Measurements from ENCODE around the gene CIC.
A peak's percentile ranks its signal among the peaks of the same experiment; 100 is the strongest.

Gene CIC

DNA sequence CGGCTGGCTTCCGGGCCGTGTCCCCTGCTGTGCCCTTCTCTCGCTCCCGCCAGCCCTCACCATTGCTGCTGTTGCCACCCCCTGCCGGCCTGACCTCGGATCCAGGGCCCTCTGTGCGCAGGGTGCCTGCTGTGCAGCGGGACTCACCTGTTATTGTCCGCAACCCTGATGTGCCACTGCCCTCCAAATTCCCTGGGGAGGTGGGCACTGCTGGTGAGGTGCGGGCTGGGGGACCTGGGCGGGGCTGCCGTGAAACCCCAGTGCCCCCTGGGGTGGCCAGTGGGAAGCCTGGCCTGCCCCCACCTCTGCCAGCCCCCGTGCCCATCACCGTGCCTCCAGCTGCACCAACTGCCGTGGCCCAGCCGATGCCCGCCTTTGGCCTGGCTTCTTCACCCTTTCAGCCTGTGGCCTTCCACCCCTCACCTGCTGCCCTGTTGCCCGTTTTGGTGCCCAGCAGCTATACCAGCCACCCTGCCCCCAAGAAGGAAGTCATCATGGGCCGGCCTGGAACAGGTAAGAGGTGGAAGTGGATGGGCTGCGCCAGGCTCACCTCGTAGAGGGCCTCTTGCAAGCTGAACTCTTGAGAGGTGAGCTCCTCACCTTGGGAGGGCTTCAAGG lies 5.1 kb downstream of the CIC start:
- Histone ChIP-seq H3K36me3 (ENCODE audit: control insufficient read depth in 1 of 2, insufficient read depth in 2 of 2, low read length in 2 of 2) (peaks cover 6 to 43% of the 10 kb centered on the region in 2 donors), H3K4me1 (ENCODE audit: control insufficient read depth in 1 of 2, insufficient read depth in 2 of 2, low read length in 2 of 2) (peaks cover 31 to 64% of the 10 kb centered on the region in 2 donors), H3K27me3 (ENCODE audit: low read depth, low read length) (no peaks in the 10 kb centered on the region), H3K9me3 (ENCODE audit: control insufficient read depth in 1 of 2, low read length in 2 of 2) (no peaks in the 10 kb centered on the region), H3K4me3 (ENCODE audit: low read depth in 1 of 2, low read length in 2 of 2) (no peak overlapping the region), H3K27ac (ENCODE audit: low read length) (no peak overlapping the region)

DNA sequence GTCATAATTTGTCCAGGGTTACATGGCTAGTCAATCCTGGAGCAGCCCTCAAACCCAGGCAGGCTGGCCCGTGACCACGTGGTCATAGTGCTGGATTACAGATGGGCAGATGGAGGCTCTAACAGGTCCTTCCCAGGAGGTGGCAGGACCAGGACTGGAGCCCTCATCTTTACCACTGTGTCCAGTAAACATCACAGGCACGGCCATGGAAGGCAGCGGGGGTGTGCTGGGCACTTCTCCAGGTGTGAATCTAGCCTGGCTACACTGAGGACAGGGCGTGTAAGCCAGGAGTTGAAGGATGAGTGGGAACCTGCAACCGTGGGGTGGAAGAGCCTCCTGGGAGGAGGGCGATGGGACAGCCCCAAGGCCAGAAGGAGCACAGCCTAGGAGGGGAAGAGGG lies 6.1 kb downstream of the CIC start:
- H3K4me3 ChIP-seq (ENCODE audit: low read depth in 1 of 2, low read length in 2 of 2): no peak overlapping the region
- peaks cover 31 to 65% of the 10 kb centered on the region in 2 donors for H3K4me1 ChIP-seq (ENCODE audit: control insufficient read depth in 1 of 2, insufficient read depth in 2 of 2, low read length in 2 of 2)
- H3K36me3 ChIP-seq (ENCODE audit: control insufficient read depth in 1 of 2, insufficient read depth in 2 of 2, low read length in 2 of 2): peaks cover 6 to 35% of the 10 kb centered on the region in 2 donors
- H3K9me3 ChIP-seq (ENCODE audit: control insufficient read depth in 1 of 2, low read length in 2 of 2): no peaks in the 10 kb centered on the region
- H3K27ac ChIP-seq (ENCODE audit: low read length): no peak overlapping the region
- no peaks in the 10 kb centered on the region for H3K27me3 ChIP-seq (ENCODE audit: low read depth, low read length)

DNA sequence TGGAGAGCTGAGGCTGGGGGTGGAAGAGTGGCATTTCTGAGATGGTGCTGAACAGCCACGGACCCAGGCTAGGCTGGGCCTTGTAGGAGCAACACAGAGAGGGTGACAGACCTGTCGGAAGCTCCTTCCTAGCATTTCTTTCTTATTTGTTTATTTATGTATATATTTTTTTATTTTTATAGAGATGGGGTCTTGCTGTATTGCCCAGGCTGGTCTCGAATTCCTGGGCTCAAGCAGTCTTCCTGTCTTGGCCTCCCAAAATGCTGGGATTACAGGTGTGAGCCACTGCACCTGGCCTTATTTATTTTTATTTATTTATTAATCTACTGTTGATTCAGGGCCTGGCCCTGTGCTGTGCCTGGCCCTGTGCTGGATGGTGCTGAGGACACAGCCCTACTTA lies 6.5 kb downstream of the CIC start:
- Histone ChIP-seq H3K27ac (ENCODE audit: low read length) (no peak overlapping the region), H3K27me3 (ENCODE audit: low read depth, low read length) (no peaks in the 10 kb centered on the region), H3K4me1 (ENCODE audit: control insufficient read depth in 1 of 2, insufficient read depth in 2 of 2, low read length in 2 of 2) (peaks cover 30 to 61% of the 10 kb centered on the region in 2 donors), H3K9me3 (ENCODE audit: control insufficient read depth in 1 of 2, low read length in 2 of 2) (no peaks in the 10 kb centered on the region), H3K4me3 (ENCODE audit: low read depth in 1 of 2, low read length in 2 of 2) (no peak overlapping the region), H3K36me3 (ENCODE audit: control insufficient read depth in 1 of 2, insufficient read depth in 2 of 2, low read length in 2 of 2) (peaks cover 6 to 31% of the 10 kb centered on the region in 2 donors)

DNA sequence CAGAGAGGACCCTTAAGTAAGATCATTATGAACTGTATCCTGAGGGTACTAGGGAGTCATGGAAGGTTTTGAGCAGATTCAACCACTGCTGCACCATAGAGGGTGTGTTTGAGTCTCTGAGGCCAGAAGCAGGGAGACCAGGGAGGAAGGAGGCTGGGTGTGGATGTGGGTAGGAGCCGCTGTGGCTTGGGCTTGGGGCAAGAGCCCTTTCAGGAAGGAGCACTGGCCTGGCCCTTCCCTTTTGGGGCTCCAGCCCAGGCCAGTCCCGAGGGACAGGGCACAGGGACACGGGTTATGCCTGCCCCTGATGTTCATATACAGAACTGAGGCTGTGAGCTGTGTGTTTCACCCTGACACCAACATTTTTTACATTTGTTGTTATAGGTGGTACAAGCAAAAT lies 7.2 kb downstream of the CIC start:
- peaks cover 28 to 56% of the 10 kb centered on the region in 2 donors for H3K4me1 ChIP-seq (ENCODE audit: control insufficient read depth in 1 of 2, insufficient read depth in 2 of 2, low read length in 2 of 2)
- no peak overlapping the region for H3K4me3 ChIP-seq (ENCODE audit: low read depth in 1 of 2, low read length in 2 of 2)
- H3K9me3 ChIP-seq (ENCODE audit: control insufficient read depth in 1 of 2, low read length in 2 of 2): no peaks in the 10 kb centered on the region
- H3K27ac ChIP-seq (ENCODE audit: low read length): peak overlapping the region; percentile 56
- H3K27me3 ChIP-seq (ENCODE audit: low read depth, low read length): no peaks in the 10 kb centered on the region
- H3K36me3 ChIP-seq (ENCODE audit: control insufficient read depth in 1 of 2, insufficient read depth in 2 of 2, low read length in 2 of 2): peaks cover 6 to 34% of the 10 kb centered on the region in 2 donors

DNA sequence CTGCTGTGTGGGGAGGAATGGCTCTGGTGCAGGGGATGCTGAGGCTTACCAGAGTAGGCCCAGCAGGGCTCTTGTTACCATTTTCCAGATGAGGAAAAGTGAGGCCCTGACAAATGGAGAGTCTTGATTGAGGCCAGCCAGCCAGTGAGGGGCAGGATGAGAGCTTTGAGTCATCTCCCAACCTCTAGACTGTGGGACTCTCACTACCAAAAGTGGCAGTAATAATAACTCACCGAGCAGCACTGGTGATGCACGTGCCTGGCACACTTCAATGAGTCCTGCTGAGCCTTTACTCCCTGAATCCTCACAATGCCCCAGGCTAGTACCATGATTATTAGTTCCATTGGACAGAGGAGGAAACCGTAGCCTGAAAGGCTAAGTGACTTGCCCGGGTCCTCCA lies 7.8 kb downstream of the CIC start:
- H3K27ac ChIP-seq (ENCODE audit: low read length): peak overlapping the region; percentile 56
- peaks cover 6 to 36% of the 10 kb centered on the region in 2 donors for H3K36me3 ChIP-seq (ENCODE audit: control insufficient read depth in 1 of 2, insufficient read depth in 2 of 2, low read length in 2 of 2)
- H3K4me3 ChIP-seq (ENCODE audit: low read depth in 1 of 2, low read length in 2 of 2): no peak overlapping the region
- H3K27me3 ChIP-seq (ENCODE audit: low read depth, low read length): no peaks in the 10 kb centered on the region
- peaks cover 32 to 58% of the 10 kb centered on the region in 2 donors for H3K4me1 ChIP-seq (ENCODE audit: control insufficient read depth in 1 of 2, insufficient read depth in 2 of 2, low read length in 2 of 2)
- no peaks in the 10 kb centered on the region for H3K9me3 ChIP-seq (ENCODE audit: control insufficient read depth in 1 of 2, low read length in 2 of 2)

DNA sequence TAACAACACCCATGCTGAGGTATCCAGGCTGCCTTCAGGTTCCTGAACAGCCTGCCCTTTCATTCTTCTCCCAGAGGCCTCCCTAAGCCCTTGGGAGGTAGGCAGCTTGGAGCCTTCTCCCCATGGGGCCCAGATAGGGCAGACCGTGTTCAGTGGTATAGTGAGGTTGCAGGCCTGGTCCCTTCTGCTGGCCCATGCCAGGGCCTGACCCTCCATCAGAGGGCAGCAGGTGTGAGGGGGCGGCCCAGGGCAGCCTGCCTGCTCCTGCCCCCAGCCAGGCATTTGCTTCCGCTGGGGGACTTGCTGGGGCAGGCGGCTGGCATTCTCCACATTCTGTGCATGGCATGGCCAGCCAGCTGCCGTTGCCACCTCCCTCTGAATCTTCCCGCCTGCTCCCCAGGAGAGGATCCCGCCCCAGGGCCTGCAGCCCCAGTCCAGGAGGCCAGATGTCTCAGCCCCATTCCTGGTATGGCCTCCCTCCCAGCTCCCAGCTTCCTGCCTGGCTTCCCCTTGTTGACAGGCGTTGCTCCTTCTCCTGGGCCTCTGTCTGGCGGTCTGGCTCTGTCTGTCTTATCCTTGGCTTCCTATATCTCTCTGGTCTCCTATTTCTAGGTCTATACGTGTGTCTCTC lies 8.9 kb downstream of the CIC start:
- peaks cover 37 to 65% of the 10 kb centered on the region in 2 donors for H3K4me1 ChIP-seq (ENCODE audit: control insufficient read depth in 1 of 2, insufficient read depth in 2 of 2, low read length in 2 of 2)
- H3K4me3 ChIP-seq (ENCODE audit: low read depth in 1 of 2, low read length in 2 of 2): peak overlapping the region in 1 of 2 donors; percentile 34
- H3K27me3 ChIP-seq (ENCODE audit: low read depth, low read length): no peaks in the 10 kb centered on the region
- H3K36me3 ChIP-seq (ENCODE audit: control insufficient read depth in 1 of 2, insufficient read depth in 2 of 2, low read length in 2 of 2): peaks cover 6 to 29% of the 10 kb centered on the region in 2 donors
- peak overlapping the region; percentile 63 for H3K27ac ChIP-seq (ENCODE audit: low read length)
- no peaks in the 10 kb centered on the region for H3K9me3 ChIP-seq (ENCODE audit: control insufficient read depth in 1 of 2, low read length in 2 of 2)

DNA sequence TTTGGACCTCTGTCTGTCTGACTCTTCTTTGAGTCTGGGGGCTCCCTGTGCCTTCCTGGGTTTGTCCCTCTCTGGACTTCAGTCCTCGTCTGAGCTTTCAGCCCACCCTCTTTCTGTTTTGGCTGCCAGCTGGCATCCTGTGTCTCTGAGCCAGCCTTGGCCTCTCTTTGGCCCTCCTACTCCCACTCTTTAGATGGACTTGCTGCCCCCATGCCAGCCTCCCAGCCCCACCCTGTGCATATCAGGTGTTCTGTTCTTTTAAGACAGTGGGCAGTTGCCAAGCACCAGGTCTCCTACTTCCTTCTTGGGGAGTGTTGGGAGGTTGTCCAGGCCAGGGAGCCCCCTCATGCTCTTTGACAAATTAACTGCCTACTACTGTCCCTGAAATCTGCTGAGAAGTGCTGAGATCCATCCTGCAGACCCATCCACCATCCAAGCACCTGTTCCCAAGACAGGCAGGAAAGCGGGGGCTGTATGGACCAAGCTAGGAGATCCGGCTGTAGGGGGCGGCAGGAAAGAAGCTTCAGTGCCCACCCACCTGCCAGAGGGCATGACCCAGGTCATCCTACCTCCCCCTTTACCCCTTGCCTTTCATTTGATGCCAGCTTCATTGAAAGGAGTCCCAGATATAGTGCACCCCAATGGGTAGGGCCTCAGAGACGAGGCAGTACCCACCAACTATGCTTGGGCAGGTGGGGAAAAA lies 9.6 kb downstream of the CIC start:
- peak overlapping the region in 1 of 2 donors; percentile 91 for H3K4me3 ChIP-seq (ENCODE audit: low read depth in 1 of 2, low read length in 2 of 2)
- H3K27me3 ChIP-seq (ENCODE audit: low read depth, low read length): no peaks in the 10 kb centered on the region
- peaks cover 42 to 72% of the 10 kb centered on the region in 2 donors for H3K4me1 ChIP-seq (ENCODE audit: control insufficient read depth in 1 of 2, insufficient read depth in 2 of 2, low read length in 2 of 2)
- H3K36me3 ChIP-seq (ENCODE audit: control insufficient read depth in 1 of 2, insufficient read depth in 2 of 2, low read length in 2 of 2): peaks cover 6 to 22% of the 10 kb centered on the region in 2 donors
- H3K27ac ChIP-seq (ENCODE audit: low read length): peak overlapping the region; percentile 63
- H3K9me3 ChIP-seq (ENCODE audit: control insufficient read depth in 1 of 2, low read length in 2 of 2): no peaks in the 10 kb centered on the region

DNA sequence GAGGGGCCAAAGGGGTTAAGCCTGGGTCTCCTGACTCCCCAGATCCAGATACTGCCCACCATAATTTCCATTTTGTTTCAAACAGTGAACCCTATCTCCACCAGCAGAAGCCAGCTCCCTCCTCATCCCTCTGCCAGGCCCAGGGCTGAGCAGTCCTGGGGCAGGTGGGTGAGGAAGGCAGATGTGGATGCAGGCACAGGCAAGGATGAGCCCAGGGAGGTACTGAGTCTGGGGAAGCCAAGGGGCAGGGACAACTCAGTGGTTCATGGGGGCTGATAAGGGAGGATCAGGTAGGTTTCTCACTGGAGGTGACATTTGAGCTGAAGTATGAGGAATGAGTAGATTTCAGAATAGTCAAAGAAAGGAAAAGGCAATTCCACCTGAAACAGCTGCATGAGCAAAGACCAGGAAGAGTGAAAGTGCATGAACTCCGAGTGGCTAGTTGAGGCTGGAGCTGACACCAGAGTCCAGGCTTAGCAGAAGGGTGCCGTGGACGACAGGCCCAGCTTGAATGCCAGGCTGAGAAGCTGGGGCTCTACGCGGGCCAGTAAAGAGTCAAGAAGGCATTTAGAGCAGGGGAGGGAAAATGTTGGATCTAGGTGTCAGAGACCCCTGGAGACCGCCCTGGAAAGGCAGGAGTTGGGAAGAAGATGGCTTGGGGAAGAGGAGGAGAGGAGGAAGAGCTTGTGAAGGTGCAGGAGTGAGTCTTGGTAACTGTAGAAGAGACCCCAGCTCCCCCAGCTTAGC lies 10.3 kb downstream of the CIC start:
- Histone ChIP-seq H3K4me1 (ENCODE audit: control insufficient read depth in 1 of 2, insufficient read depth in 2 of 2, low read length in 2 of 2) (peaks cover 42 to 70% of the 10 kb centered on the region in 2 donors), H3K36me3 (ENCODE audit: control insufficient read depth in 1 of 2, insufficient read depth in 2 of 2, low read length in 2 of 2) (peaks cover 6 to 15% of the 10 kb centered on the region in 2 donors), H3K4me3 (ENCODE audit: low read depth in 1 of 2, low read length in 2 of 2) (peak overlapping the region; percentile 65 to 91)

DNA sequence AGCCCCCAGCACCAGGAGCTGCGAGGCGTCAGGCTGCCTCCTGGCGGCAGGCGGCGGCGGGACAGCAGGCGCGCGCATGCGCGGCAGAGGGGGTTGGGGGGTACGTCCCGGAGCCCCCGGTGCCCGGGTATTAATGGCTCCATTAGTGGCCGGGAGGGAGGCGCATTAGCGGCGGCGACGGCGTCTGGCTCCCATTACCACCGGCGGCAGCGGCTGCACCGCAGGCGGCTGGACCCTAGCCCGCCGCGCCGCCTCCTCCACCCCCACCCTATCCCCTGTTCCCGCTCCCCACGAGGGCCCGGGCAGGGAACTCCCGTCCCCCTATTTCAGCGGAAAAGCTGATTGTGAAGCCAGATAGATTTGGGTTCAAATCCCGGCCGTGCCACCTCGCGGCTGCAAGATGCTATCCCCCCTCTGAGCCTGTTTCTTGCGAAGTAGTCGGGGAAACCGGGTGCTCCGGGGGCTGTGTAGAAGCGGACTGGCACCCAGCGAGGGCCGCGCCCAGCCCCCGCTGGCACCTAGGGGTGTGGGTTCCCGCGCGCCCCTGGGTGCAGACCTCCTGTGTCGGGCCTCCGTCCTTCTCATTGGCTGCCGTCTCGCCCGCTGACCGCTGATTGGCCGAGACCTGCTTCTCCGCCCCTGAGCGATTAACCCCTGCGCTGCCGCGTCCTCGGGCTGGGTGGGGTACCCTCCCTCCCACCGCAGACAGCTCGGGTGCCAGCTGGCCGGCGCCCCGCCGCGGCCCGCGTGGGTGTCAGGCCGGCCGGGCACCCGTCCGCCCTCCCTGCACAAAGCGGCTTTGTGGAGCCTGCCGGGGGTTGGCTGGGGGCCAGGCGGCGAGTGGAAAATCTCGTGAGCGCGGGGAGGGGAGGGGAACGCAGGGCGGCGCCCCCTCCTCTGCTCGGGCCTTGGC lies 11.1 kb downstream of the CIC start:
- peaks cover 46 to 70% of the 10 kb centered on the region in 2 donors for H3K4me1 ChIP-seq (ENCODE audit: control insufficient read depth in 1 of 2, insufficient read depth in 2 of 2, low read length in 2 of 2)
- H3K27ac ChIP-seq (ENCODE audit: low read length): peak overlapping the region; percentile 84
- H3K4me3 ChIP-seq (ENCODE audit: low read depth in 1 of 2, low read length in 2 of 2): peak overlapping the region; percentile 65 to 91
- no peaks in the 10 kb centered on the region for H3K27me3 ChIP-seq (ENCODE audit: low read depth, low read length)
- H3K9me3 ChIP-seq (ENCODE audit: control insufficient read depth in 1 of 2, low read length in 2 of 2): no peaks in the 10 kb centered on the region
- H3K36me3 ChIP-seq (ENCODE audit: control insufficient read depth in 1 of 2, insufficient read depth in 2 of 2, low read length in 2 of 2): peaks cover 2 to 11% of the 10 kb centered on the region in 2 donors

More for the DNA sequence above, 10.3 kb downstream of the CIC start:
- no peaks in the 10 kb centered on the region for H3K27me3 ChIP-seq (ENCODE audit: low read depth, low read length)
- no peaks in the 10 kb centered on the region for H3K9me3 ChIP-seq (ENCODE audit: control insufficient read depth in 1 of 2, low read length in 2 of 2)
- peak overlapping the region; percentile 84 for H3K27ac ChIP-seq (ENCODE audit: low read length)

DNA sequence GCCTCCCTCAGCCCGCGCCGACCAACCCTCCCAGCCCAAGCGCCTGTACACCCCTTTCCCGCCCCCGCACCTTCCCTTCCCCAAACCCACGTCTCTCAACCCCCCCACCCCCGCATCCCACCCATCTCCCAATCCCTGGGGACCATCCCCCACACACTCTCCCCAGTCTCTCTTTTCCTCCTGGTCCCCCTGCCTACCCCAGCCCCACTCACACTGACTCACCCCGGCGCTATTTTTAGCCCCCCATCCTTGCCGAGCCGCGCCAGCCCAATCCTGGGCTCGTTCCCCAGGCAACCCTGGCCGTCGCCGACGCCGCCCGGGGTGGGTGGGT lies 11.7 kb downstream of the CIC start:
- H3K9me3 ChIP-seq (ENCODE audit: control insufficient read depth in 1 of 2, low read length in 2 of 2): no peaks in the 10 kb centered on the region
- peaks cover 0 to 11% of the 10 kb centered on the region in 2 donors for H3K36me3 ChIP-seq (ENCODE audit: control insufficient read depth in 1 of 2, insufficient read depth in 2 of 2, low read length in 2 of 2)
- no peaks in the 10 kb centered on the region for H3K27me3 ChIP-seq (ENCODE audit: low read depth, low read length)
- peaks cover 52 to 73% of the 10 kb centered on the region in 2 donors for H3K4me1 ChIP-seq (ENCODE audit: control insufficient read depth in 1 of 2, insufficient read depth in 2 of 2, low read length in 2 of 2)
- peak overlapping the region; percentile 65 to 91 for H3K4me3 ChIP-seq (ENCODE audit: low read depth in 1 of 2, low read length in 2 of 2)
- H3K27ac ChIP-seq (ENCODE audit: low read length): no peak overlapping the region

All from muscle layer of duodenum (tissue), 2 donors.